Measurements from ENCODE around the gene DMD. TPM values are rescaled to one million over a fixed set of nuclear protein-coding genes. Genes with fewer than 3 reads are reported as not detected.
"Not testable (repeated sequence)": the region's sequence is repeated elsewhere in the genome, so short reads cannot be mapped to it uniquely, and the experiment has no call there.

DMD gene
- total RNA-seq, 1 donor from 2014 or later = 3.8 TPM

DNA sequence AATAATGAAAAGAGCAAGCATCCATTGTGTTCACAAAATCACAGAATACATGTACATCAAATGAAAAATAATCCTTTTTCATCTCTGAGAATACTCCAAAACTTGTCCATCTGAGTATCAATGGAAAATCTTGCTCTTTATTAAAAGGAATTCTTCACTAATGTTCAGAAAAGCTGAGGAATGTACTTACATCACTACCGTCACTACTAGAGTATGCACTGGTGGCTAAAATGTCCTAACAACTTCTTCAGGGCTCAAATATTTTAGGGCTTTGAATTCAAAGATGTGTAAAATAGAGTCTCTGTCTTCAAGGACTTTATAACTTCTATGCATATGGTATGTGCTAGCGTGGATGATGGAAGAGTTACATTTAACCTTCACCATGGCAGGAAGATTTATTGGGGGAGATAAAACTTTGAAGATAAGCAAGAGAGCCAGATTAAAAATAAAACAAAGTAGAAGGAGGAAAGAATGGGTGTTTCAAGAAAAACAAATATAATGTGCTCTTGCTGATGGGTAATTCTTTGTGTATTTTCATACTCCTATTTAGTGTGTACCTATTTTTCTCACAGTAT is 55.1 kb downstream of the DMD start:
- DNase-seq (ENCODE audit: low read depth in 2 of 2) = no peak

DNA sequence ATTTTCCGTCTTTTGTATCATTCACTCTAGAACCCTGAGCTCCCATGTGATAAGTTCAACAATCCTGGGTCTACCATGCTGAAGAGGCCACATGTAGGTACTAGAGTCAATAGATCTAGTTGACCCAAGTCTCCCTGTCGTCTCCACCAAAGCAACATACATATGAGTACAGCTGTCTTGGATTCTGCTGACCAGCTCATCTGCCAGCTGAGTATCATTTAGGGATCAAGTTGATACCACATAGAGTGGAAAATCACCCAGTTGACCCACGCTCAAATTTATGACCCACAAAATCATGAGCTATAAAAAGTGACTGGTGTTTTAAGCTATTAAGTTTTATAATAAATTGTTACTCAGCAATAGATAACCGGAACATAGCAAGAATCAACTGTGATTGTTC is 61.8 kb downstream of the DMD start:
- no peak for DNase-seq (ENCODE audit: low read depth in 2 of 2)

DNA sequence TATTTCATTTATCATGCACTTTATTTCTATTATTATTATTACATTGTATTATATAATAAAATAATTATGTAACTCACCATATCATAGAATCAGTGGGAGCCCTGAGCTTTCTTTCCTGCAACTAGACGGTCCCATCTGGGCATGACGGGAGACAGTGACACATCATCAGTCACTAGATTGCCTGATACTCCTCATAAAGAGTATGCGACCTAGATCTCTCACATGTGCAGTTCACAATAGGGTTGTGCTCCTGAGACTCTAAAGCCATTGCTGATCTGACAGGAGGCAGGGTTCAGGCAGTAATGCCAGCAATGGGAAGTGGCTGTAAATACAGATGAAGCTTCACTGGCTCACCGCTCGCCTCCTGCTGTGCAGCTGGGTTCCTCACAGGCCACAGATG is 62.3 kb downstream of the DMD start:
- DNase-seq (ENCODE audit: low read depth in 2 of 2) = no peak

DNA sequence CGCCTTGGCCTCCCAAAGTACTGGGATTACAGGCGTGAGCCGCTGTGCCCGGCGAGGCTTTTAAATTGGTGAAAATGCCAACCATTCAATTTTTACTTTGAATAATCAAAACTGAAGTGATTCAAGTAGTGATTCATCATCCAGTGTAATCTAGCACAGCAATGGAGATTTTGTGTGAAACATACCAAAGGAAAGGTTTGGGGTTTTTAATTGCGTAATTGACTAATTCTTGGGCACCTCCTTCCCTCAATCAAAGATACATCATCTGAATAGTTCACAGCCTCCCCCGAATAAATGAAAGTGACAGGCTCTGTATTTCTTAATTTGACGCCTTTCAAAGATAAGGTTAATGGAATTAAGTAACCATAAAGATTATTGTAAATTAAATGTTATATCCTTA is 69.0 kb downstream of the DMD start:
- DNase-seq (ENCODE audit: low read depth in 2 of 2) = no peak

DNA sequence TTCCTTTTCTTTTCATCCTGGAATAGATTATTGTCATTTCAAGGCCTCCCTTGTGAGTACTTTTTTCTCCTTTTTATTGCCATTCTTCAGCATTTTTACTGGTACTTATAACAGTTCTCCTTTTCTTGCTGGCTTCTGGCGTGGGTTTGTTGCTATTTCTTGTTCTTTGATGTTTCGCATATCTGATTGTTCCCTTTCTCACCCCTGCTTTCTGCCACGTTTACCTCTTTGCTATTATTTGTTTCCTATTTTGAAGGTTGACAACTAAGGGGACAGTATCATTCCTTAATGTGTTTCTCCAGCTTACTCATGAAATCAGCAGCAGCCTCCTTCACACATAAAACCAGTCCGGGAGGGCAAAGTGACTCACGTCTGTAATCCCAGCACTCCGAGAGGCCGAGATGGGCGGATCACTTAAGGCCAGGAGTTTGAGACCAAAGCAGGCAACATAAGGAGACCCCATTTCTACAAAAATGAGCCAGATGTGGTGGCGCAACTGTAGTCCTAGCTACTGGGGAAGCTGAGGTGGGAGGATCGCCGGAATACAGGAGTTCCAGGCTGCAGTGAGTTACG is 72.6 kb downstream of the DMD start:
- no peak for DNase-seq (ENCODE audit: low read depth in 2 of 2)

DNA sequence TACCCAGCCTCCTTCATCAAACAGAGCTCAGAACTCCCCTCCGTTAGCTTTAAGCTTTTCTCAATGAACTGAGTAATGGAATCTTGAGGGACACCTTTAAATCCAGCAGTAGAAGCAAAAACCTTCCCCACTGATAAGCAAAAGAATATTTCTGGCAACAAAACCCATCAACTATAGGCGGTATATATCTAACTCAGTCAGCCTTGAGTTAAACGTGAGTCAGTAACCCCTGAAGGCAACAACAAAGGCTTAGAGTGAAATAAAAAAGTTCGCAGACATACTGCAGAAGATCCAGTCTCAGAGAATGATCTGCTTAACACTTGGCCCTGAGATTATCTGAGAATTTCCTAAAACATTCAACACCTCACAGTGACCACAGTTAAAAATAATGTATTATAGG is 77.2 kb downstream of the DMD start:
- DNase-seq (ENCODE audit: low read depth in 2 of 2) = no peak

DNA sequence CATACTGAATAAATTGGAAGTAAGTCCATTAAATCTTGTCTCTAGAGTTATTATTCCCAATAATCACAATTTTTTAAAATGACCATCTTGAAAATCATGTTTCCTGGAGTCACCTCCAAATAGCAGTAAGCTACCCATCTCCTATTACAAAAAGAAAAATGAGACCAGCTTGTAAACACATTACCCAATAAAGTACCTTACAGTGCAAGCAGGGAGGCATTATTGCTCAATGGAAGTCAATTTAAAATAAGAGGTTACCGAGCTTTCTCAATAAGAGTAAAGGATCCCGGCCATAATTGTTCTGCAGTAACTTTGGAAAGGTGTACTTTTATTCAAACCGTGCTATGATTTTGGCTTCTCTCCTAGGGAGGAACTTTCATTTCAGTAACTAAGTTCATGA is 78.0 kb downstream of the DMD start:
- no peak for DNase-seq (ENCODE audit: low read depth in 2 of 2)

DNA sequence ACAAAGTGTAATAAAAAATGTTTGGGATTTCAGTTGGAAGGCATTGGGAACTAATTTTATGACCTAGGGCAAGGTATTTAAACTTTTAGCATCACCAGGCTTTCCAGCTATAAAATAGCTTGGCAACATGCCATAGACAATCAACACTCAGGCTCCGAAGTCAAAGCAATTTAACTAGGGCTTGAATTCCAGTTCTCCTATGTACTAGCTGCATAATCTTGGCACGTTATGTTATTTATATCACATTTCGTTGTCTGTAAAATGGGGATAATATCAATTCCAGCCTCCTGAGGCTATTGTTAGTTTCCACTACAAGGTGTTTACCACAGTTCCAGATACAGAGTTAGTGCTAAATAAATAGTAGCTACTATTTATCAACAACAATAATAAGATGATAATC is 78.8 kb downstream of the DMD start:
- no peak for DNase-seq (ENCODE audit: low read depth in 2 of 2)

DNA sequence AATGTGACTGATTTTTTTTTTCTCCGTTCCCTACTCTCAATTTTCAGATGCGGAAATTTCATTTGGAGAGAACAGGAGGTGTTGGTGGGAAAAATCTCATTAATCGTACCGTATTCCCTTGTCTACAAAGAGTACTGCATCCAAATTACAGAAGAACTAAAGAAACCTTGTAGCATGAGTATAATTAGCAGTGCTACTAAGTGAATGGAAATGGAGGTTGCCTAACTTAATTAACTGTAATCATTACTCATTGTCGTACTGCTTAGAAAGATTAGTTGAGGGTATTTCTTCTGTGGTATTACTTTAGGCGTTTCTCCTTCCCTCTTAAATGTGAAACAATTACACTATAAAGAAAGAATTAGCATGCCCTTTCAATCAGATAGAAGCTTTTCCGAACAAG is 81.7 kb downstream of the DMD start:
- no peak for DNase-seq (ENCODE audit: low read depth in 2 of 2)

DNA sequence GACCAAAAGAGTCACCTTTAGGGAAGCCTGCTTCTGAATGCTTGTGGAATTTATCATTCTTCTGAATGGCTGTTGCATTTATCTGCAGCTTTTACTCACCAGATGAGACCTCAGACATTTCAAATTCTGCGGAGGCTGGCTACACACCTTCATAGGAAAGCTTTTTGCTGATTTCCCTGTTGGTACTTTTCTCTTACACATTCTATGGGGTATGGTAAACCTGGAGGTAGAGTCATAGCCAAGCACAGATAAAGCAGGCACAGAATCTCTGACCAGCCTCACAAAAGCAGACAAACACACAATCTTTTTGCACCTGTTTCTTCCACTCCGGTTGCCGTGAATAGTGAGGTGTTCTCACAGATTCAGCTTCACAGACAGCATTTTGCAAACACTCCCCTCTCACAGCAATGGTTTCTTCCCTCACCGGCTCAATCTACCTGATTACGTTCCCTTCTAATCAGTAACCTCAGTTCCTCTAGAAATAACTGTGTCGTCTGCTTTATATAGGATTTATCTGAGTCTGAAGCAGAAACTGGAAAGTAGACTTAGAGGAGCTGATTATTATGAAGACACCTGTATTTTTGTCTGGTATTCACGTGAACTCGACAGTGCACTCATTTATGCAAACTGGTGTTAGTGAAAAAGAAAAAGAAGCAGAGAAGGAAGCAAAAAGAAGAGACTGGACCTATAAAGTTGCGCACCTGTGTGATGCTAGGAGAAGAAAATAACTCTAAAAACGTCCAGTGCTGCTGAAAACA is 83.1 kb downstream of the DMD start:
- DNase-seq (ENCODE audit: low read depth in 2 of 2) = no peak

DNA sequence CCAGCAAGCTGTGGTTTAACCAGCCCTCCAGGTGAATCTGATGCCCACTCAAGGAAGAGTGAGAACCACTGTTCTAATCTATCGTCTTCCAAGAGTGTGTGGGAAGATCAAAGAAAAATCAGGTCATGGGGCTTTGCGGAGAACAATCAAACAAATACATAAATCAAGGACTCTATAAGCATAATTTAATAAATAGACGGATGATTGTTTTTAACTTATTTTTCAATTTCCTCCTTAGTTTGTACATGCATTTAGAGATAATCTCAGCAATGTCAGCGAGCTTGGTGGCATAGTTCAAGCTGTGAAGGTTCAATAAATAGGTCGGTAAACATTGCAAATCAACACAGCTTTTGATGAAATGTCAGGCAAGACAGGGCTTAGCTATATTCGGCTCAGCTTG is 84.9 kb downstream of the DMD start:
- DNase-seq (ENCODE audit: low read depth in 2 of 2) = no peak

DNA sequence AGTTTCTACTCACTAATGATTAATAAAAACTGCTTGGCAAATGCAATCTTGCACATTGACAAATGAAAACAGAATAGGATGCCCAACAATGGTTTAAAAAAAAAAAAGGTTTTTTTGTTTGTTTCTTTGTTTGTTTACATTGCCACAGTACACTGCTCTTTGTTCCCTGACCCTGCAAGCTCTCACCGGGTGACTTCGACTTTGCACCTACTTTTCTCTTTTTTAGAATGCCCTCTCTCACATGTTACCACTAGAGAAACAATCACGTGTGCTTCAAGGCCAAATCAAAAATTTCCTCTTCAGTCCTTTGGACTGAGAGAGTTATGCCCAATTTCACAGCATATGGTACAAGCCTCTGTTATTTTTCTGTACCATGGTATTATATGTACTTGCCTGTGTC is 101.5 kb downstream of the DMD start:
- no peak for DNase-seq (ENCODE audit: low read depth in 2 of 2)

DNA sequence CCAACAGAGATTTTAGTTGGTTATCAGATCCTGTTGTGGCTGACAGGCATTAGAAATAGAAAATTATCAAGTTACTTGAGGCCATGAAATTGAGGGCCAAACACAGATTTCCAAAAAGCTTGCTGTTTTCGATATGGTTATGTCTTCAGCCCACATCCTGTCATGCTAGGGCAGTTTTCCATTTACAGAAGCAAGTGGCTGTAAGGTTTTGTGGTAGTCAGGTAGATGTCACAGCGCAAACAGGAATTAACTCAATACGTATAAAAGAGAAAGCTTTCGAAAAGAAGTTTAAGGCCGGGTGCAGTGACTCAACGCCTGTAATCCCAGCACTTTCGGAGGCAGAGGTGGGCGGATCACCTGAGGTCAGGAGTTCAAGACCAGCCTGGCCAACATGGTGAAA is 104.6 kb downstream of the DMD start:
- no peak for DNase-seq (ENCODE audit: low read depth in 2 of 2)

DNA sequence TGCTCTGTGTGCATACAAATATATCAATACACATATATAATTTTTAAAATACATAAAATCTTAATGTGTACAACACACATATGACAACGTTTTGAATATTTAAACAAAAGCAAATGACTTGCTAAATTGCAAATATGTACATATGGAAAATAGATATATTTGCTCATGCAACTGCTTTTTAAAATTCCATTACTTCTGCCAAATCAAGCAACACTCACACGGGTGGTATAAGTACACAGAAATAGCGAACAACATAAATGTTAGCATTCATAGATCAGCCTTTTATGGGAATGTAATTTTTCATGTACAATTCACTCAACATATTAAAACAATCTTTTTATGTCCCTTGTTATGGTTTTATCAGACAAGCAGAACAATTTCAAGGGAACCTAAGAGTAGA is 116.3 kb downstream of the DMD start:
- no peak for DNase-seq (ENCODE audit: low read depth in 2 of 2)

DNA sequence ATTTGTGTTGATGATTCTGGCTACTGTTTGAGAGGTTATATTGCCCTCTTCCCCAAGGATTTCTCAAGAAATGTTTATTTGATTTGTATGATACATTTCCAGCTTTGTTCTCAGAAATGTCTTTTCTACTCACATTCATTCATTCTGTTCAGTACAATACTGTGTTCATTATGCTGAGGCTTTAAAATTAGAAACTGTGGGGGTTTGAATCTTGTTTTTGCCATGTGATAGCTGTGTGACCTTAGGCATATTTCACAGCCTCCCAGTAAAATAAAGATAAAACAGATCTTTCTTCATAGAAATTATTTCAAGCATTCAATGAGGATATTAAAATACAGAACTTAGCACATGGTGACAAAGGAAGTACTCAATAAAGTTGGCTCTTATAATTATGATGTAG is 123.9 kb downstream of the DMD start:
- no peak for DNase-seq (ENCODE audit: low read depth in 2 of 2)

DNA sequence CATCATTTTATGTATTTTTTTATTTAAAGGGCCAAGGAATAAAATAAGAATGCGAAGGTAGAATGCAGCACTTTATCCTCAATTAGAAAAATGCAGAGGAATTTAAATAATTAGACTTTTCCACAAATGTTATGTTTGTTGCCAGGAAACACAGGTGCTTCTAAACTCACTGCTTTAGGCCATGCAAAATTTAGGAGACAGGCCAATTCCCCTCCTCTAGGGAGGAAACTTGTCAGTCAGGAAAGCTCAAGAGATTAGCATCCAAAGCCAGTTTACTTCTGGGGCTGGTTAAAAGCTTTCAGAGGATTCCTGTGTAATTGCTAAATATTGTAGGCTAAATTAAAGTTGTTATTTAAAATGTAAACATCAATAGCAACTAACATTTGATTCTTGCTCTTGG is 124.5 kb downstream of the DMD start:
- no peak for DNase-seq (ENCODE audit: low read depth in 2 of 2)

DNA sequence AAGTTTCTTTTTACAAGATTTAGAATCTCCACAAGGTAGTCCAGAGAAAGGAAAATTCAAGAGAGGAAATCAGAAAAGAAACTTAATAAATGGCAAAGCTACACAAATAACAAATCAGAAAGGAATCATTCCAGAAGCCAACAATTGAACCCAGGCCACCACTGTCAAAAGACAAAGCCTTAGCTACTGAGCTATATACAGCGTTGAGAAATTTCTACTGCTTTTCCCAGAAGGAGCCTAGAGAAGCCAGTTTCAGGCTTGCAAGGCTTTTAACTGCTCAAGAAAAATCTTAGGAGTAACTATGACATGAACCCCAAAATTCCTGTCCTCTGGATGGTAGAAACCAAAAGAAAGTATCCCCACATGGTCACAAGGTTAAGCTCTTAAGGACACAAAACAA is 129.0 kb downstream of the DMD start:
- DNase-seq (ENCODE audit: low read depth in 2 of 2) = no peak

DNA sequence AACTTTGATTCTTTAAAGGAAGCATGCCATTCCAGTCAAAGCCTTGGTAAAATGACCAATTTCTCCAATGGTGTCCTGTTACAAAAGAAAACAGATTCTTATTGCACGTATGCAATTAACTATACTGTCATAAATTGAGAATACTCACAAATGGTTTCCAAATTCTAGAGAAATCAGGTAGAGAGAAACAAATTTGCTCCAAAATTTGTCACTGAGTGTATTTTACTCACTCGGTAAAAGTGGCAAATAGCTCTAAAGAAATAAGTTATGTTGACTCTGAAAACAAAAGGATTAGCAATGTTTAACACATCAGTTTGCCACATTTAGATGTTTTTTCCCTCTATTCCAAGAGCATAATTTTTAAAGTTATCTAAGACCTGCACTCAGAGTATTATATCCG is 133.1 kb downstream of the DMD start:
- no peak for DNase-seq (ENCODE audit: low read depth in 2 of 2)

DNA sequence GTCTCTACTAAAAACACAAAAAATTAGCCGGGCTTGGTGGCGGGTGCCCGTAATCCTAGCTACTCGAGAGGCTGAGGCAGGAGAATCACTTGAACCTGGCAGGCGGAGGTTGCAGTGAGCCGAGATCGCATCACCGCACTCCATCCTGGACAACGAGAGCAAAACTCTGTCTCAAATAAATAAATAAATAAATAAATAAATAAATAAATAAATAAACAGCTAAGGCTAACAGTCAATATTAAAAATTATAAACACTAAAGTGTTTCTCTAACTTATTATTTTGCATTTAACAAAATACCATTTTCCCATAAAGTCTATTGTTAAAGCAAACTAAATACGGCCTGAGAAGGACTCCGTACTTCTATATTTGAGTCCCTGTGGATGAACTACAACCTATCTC is 137.7 kb downstream of the DMD start:
- DNase-seq (ENCODE audit: low read depth in 2 of 2) = not testable (repeated sequence)

DNA sequence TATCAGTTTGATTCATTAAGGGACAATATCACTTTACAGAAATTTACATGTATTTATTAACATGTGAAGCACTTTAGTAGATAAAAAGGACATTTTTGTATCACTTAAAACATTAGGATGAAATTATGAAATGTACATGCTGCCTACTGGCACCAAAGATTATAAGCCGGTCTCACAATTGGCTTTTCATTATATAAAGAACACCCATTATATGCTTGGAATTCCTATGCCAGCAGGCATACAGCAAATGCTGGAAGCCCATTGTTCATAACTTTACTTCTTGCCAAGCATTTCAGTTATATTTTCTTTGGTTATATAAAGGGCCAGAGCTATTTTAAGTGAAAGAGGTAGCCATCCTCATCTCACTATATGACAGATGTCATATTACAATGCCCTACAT is 145.9 kb downstream of the DMD start:
- no peak for DNase-seq (ENCODE audit: low read depth in 2 of 2)

DNA sequence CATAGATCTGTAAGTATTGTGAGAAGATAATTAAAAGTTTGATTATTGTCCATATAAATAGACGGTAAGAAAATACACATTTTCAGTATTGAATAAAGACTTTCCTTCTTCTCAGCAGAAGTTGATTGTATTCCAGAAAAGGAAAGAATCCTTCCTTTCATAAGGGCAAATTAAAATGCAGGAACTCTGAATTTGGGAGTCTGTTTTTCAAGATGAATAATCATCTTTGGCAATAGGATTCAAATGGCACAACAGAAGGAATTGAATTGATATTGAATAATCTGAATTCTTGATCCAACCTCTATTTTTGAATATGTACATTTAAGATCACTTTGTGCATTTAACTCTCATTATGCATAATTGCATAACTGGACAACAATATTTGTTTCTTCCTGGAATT is 149.3 kb downstream of the DMD start:
- DNase-seq (ENCODE audit: low read depth in 2 of 2) = no peak

DNA sequence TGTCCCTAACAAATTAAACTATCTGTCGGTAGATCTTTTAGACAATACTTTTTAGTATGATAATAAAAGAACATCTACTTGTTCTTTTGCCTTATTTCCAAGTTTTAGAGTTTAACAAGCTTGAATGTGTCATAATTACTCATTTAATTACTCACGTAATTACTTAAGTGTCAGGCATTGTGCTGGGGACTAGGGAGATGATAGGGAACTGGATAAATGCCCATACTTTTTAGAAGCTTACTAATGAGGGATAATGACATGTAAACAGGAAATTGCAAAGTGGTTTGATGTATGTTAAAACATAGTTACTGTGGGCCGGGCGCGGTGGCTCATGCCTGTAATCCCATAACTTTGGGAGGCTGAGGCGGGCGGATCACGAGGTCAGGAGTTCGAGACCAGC is 158.3 kb downstream of the DMD start:
- no peak for DNase-seq (ENCODE audit: low read depth in 2 of 2)

DNA sequence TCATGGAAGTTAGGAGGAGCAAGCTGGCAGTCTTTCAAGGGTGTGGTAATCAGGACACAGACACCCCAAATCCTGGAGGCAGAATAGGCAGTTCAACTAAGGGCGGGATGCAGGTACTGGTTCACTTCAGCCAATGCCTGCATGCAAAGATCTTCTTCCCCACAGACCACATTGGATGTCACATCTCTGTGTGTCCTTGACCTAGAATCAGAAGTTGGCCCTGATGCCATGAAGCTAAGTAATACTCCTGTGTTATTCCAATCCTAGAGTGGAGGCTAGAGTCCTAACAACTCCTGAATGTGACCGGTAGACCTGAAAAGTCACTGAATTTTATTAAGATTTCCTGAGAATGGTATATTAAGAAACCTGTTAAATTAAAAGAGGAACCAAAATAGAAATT is 165.5 kb downstream of the DMD start:
- no peak for DNase-seq (ENCODE audit: low read depth in 2 of 2)
